ENCODE measurements around the gene NPAS2. TPM values are rescaled to one million over a fixed set of nuclear protein-coding genes. Genes with fewer than 3 reads are reported as not detected.
A peak's percentile ranks its signal among the peaks of the same experiment; 100 is the strongest.

NPAS2 gene
- total RNA-seq, 1 experiment from 2014 or later = 3.7 TPM

DNA sequence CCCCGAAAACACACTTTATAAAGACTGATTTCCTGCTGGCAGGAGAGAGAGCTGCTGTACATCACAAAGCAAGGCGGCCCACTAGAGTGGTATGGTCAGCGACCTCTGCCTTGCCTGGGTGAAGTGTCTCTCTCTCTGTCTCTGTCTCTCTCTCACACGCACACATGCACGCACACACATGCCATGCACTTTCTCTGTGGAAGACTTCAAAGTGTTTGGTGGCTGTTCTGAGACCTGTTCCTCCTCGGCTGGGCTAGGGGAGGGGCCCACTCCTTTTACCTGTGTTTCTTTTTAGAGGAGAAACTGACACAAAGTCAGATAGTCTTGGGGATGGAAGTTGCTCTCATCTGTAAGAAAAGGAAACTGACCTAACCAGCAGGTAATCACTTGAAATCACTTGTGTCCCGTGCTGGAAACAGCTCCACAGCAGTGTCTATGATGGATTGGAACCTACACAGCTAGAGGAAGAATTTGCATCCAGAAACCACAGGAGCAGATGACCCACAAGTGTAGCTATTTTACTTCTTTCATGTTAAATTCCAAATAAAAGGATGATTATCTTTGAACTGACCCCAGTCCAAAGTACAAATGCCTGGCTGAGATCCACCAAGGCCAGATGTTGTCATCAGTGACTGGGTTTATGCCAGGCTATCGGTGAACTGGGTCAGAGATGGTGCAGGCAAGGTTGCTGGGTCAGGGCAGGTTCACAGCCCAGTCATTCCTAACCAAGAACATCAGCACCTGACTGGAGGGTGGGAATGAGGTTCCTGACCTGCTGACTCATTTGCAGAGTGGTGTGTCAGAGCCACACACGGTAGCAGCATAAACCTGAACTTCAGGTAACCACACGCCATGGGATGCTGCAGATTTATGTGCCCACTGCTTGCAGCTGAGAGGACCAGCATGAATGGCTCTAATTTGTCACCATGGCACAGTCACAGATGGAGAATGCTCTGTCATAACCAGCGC lies 63.0 kb downstream of the NPAS2 start:
- peak; percentile 68 for DNase-seq (ENCODE audit: low spot score)

DNA sequence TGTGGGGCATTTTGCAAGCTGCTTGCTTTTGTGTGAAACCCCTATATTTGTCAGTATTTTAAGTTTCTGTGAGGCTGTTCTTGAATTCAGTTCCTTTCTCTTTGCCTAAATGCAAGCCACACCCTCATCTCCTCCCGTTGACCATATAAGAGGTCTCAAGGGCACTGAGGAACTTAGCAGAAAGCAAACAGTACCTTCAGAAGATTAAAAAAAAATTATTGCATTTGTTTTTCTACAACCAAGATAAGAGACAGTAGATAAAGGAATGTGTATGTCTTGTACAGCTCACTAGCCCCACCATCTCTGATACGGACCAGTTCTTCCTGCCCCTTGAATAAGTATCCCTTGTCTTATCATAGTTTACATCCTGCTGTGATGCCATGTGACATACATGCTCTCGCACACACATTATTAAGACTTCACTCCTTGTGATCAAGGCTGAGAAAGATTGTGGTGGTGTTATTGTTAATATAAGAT lies 64.2 kb downstream of the NPAS2 start:
- DNase-seq (ENCODE audit: low spot score) = no peak

DNA sequence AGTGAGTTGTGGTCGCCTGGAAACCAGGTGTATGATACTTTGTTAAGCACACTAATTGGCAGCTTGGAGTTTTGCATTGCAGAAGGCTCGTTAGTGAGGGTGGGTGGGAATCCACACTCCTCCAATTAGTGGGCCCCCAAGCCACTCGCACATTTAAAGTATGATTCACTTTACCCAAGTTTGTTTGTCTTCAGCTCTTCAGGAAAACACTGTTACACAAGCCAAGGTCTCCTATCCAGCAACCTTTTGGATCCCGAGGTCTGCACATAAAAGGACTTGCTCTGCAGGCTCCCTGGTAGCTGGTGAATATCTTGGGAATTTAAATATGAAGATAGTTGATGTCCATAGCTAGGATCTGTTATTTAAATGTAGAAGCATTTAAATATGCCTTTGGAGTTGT lies 66.1 kb downstream of the NPAS2 start:
- DNase-seq (ENCODE audit: low spot score) = no peak

DNA sequence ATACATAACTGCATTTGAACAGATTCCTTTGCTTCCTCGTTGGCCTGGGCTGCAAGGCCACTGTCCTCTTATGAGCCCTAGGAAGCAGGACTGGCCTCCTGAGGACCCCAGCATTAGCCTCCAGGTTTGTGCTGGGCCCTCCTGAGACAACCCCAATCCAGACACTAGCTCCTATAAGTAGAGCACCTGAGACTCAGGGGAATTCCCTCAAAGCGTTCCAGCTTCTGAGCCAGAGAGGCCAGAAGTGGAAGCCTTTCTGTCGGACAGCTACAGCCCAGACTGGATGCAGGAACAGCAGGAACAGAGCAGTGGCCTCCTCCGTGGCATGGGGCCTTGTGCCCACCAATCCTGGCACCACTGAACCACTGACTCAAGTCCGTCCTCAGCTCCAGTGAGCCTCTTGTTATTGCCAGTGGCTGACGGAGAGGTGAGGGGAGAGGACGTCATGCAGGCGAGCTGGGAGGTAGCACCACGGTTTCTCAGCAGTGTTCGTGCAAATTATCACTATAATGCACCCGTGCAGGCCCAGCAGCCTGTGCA lies 67.2 kb downstream of the NPAS2 start:
- no peak for DNase-seq (ENCODE audit: low spot score)

DNA sequence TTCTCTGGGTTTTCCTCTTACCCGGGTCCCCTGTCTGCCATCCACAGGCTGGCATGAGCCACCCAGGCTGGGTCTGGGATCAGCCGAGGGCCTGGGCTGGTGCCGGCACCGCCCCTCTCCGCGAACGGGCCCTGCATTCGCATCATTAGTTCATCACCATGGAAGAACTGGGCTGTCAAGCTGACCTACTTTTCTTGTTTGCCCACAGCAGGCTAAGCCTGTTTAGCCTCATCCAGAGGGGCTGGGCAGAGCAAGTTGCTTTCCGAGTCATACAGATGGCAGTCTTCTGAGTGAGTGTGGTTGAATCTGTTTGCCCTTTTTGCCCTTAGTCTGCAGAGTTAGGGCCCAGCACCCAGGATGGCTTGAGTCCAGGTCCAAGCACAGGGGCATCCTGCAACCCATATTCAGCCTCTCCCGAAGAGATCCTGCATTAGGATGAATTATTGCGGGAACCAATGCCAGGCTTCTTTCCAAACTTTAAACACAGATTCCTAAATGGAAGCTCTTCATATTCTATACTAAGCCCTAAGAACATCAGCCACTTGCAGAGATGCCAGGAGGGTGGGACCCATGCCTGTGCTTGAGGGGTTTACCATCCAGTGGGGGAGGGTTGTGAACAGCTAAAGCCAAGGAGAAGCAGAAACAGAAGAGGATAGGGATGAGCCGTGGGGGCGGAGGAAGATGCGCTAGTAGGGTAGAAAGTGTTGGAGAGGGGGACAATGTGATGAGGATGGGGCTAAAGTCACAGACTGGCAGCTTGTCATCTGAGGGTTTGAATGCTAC lies 68.0 kb downstream of the NPAS2 start:
- no peak for DNase-seq (ENCODE audit: low spot score)

DNA sequence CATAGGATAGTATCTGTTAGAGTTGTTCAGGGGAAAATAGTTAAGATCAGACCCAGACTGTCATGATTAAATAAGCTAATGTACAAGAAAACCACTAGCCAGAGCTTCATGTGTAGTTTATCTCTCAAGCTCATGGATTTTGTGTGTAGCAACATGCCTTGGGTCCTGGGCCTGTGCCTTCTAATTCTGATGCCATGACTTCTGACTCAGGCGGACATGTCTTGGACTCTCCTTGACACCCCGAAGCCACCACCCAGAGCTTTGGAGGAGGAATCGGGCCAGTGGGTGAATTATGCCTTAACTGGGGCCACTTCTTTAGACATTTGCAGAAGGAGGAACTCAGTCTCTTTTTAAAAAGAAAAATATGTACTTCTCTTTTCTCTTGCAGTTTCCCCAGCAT lies 68.7 kb downstream of the NPAS2 start:
- DNase-seq (ENCODE audit: low spot score) = no peak

DNA sequence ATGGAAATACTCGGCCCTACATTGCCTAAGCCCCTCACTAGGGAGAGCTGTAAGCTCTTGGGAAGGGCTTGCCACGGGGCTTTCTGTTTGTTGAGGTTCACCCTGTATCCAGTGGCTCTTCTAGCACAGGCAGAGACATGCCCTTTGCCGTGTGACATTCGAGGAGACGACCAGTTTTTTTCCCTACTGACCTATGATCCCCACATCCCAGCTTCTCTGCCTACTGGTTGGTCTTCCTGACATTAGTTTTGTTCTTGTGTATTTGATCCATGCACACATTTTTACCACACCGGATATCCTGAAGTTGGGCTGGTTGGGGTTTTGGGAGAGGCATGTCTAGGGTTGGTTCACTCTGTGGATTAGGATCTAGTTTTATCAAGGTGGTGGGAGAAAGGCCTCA lies 69.3 kb downstream of the NPAS2 start:
- DNase-seq (ENCODE audit: low spot score) = no peak

DNA sequence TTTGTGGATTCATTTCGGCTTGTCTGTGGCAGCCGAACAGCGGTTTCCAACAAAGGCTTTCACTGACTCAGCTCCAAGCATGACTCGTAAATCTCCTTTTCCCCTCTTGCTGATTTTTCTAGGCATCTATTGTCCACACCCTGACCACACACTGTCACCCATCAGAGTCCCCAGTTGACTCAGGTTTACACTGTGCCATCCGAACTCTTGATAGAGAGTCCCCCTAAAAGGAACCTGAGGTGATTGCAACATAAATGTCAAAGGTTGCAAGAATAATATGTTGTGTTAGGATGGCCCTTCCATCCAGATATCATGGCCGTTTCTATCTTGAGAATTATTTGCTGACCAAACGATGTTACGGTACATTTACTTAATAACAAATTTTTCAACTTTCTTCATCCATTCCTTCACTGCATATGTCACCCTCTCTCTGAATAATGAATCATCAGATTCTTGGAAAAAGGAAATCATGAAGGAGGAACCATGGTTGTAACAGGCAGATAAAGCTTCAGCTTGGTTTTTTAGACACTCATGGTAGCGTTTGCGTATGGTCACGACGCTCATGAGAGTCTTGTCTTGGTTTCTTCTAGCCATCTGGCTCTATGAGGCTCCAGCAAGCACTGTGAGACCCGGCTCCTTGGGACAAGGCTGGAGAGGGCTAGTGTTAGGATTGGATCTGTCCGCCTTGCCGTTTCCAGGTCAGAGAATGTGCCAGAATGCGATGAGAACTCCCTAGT lies 72.1 kb downstream of the NPAS2 start:
- peak; percentile 80 for DNase-seq (ENCODE audit: low spot score)

DNA sequence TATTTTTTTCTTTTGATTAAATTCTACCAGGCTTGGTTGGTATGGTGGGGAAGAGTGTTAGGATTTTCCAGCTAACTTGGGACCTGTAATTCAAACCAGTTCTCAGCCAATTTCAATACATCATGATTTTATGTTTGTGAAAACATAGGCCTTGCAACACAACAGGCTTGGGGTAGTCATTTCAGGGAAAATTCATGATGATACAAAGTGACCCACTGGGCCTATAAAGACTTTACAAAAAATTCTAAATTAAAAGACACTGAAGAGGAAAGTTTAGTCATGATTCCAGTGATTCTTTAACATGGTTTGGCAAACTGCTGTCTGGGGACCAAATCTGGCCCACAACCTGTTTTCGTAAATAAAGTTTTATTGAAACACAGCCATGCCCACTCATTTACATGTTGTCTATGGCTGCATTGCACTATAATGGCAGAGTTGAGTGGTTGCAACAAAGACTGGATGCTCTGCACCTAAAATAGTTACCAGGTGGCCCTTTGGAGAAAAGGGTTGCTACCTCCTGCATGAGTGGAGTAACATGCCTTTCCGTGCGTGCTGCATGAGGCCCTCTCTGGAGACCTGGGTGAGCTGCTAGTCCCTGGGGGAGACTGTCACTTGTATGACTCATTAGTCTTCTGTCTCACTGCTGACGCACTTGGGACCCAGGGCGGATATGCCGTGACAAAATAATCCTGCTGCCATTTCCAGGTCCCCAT lies 73.6 kb downstream of the NPAS2 start:
- peak; percentile 36 for DNase-seq (ENCODE audit: low spot score)

DNA sequence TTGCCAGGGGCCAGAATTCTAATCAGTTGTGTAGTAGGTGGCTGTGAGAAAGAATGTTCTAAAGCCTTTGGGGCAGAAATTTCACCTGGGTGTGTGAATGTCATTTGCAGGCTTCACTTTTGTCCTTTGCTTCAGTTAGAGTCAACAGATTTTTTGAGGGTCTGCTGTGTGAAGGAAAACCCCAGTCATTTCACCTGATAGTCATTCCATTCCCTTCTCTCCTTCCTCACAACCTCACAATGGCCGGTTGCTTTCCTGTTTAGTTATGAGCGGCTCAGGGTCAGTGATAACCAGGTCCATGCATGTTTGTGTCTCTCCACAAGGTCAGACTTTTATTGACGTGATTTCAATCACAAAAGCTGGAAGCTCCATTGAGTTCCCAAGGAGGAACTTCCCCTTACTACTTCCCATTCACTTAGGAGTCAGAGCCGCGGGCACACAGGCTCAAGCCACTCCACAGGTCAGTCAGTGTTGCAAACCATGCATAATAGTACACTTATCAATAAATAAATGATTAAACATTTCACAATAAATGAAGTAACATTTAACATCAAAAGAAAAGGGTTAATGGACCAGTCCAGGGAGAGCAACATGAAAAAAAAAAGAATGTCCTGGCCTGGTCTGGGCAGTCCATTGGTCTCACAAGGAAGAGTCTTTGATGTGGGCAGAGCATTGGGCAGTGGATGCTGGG lies 74.3 kb downstream of the NPAS2 start:
- no peak for DNase-seq (ENCODE audit: low spot score)

DNA sequence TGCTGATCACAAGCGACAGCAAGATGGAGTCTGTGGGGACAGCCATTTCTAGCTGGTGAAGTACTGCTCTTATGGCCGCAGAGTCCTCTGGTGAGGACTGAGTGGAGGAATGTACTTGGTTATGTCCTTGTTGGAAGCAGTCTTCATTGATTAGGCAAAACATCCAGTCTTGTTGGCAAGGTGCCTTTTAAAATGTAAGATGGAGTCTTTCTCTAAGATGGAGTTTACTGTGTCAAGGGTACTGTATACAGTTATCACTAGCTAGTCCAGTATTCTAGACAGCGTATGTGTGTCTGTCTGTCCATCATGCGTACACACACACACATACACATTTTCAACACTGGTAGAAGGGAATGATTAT lies 74.8 kb downstream of the NPAS2 start:
- no peak for DNase-seq (ENCODE audit: low spot score)

DNA sequence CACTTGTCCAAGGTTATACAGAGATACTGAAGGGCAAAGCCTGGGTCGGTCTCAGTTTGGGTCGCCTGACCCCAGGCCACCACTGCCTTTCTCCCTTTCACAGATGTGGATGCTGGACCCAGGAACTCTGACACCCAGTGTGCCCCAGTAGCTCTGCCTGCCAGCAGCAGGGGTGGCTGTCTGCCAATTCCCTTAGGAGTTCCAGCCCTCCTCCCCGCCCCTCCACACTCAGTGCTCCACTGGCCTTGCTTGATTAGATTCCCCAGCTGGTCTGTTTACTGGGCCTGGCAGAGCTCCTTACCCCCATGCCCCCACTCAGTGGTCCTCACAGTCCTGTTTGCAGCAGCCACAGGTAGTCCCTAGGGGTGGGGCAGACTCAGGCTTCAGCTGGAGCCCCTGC lies 75.5 kb downstream of the NPAS2 start:
- no peak for DNase-seq (ENCODE audit: low spot score)

DNA sequence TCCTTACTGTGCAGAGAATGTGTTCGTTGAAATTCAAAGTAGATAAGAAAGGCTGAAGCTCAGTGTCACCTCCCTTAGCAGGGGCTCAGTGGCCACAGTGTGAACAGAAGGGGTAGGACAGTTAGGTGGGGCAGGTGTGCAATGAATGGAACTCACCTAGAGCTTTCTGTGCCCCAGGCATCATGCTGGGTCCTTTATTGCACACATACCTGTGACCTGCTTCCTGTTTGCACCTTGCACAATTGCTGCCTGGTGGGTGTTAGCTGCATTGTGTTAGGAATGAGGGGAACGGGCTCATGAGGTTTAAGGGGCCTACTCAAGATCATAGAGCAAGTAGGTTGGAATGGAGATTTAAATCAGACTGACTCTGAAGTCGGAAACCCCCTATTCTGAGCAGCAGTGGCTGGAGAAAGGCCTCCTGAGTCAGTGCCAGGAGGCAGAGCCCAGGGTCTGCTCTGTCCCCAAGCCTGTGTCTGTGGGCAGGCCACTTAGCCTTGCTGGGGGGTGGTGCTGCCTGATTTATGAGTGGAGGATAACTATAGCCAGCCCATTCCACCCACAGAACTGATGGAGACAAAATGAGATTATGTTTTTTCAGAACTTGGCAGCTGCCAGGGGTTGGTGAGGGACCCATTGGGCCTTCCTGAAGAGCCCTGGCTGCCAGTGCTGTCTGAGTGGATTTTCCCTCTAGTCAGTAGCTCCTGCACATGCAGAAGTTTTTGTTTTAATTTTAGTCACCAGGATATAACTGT lies 76.2 kb downstream of the NPAS2 start:
- no peak for DNase-seq (ENCODE audit: low spot score)

DNA sequence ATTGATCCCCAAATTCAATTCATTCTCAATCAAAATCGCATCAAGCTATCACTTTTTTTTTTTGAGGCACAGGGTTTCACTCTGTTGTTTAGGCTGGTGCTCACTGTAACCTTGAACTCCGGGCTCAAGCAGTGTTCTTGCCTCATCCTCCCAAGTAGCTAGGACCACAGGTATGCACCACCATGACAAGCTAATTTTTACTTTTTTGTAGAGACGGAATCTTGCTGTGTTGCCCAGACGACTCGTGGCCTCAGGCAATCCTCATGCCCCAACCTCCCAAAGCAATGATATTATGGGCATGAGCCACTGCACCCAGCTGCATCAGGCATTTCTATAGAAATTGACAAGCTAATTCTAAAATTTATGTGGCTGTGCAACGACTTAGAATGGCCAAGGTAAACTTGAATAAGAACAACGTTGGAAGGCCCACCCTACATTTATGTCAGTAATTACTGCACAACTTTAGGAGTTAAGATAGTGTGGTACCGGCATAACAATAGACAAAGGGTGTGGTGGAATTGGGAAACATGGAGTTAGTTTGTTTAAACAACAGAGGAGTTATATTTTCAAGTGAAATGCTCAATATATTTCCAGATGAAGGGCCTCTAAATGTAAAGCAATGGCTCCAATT lies 78.2 kb downstream of the NPAS2 start:
- no peak for DNase-seq (ENCODE audit: low spot score)

DNA sequence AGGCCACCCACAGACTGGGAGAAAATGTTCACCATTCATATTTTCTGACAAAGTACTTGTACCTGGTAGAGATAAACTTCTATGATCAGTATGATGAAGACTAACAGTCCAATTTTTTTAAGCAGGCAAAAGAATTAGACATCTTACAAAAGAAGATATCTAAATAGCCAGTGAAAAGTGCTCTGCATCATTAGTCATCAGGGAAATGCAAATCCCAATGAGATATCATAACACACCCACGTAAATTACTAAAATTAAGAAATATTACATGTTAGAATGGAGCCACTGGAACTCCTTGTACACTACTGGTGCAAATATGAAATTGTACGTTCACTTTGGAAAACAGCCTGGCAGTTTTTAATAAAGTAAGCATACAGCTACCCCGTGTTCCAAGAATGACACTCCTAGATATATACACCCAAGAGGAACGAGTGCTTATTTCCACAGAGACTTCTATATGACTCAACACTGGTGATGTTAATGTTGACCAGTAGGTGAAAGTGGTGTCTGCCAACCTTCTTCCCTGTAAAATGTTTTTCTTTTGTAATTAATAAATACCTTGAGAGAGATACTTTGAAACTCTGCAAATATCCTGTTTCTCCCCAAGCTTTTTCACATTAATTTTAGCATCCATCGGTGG lies 80.3 kb downstream of the NPAS2 start:
- no peak for DNase-seq (ENCODE audit: low spot score)

DNA sequence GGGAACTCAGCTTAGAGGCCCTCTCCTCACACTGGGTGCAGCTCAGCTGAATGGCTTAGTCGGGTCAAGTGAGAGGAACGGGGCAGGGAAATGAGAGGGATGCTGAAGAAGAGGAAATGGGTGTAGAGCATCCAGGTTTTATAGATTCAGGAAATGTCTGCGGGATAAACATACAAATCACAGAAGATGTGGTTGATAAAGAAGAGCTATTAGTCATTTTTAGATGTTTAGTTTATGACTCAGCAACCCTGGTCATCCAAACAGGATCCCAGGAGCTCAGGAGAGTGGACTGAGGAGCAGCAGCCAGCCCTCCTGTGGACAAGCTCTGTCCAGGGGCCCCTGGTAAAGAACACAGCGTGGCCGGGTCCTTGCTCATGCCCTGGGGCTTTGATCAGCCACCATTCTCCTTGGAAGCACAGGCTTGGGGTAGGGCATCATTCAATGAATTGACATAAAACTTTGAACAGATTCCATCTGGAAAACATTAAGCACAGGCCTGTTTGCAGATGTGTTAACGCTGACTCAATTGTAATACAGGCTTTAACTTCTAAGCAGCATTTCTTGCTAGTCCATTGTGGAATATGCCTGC lies 83.0 kb downstream of the NPAS2 start:
- peak; percentile 99 for DNase-seq (ENCODE audit: low spot score)

DNA sequence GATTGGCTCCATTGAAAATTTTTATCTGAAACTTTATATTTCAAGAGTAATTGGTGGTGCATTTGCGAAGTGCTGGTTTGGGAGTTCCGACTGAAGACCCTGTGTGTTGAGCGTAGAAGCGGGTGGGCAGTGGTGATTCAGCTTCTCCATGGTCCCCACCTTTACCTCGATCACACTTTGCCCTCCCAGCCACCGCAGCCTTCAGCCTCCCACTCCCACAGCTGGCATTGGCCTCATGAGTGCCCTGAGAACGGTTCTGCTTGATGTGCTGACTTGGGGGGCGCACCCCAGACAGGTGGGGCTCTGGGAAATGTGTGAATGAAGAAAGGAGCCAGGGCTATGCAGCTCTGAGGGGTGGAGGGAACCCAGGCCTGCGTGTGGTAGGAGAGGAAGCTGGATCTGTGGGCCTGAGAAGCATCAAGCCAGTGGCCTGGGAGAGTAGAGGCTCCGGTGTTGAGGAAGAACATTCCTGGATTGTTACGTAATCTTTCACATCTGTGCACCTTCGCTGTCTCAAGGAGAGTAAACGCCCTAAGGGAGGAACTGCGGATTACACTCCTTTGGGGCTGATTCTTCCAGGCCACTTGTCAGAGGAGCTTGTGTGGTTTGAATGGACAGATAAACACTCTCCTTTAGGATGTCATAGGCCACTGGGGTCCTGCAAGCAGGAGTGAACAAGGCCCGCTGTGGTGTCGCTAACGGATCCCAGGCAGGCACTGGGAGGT lies 83.8 kb downstream of the NPAS2 start:
- DNase-seq (ENCODE audit: low spot score) = peak; percentile 73

Measured in A172 (cell line).